Lung (tissue), 12 donors: ENCODE results near the gene NIPAL3. TPM values are rescaled to one million over a fixed set of nuclear protein-coding genes. Genes with fewer than 3 reads are reported as not detected.
A peak's percentile ranks its signal among the peaks of the same experiment; 100 is the strongest.

Source experiments
- ATAC-seq: fragments of 200-7000 bp; cut with Tn5 transposase; one replicate; pipeline ENCODE4 v1.9.1; 2020; ENCODE audit warnings: moderate number of reproducible peaks; ENCODE audit not compliant: insufficient read depth, low FRiP score
- DNase-seq, 3 donors: peaks; one replicate each; pipeline ENCODE4 v3.0.0-alpha.2; 2013 to 2017
- H3K27ac ChIP-seq, 2 donors: one replicate each; pipeline ENCODE4 v1.5.1; 2013; ENCODE audit warnings: mild to moderate bottlenecking in 2 of 2, moderate library complexity in 2 of 2, control low read depth in 1 of 2, inconsistent platforms in 1 of 2, low read depth in 1 of 2, low read length in 1 of 2
- H3K27me3 ChIP-seq, 3 donors: one replicate each; pipeline ENCODE4 v1.5.1; 2013; ENCODE audit warnings: low read length in 2 of 3; ENCODE audit not compliant: control insufficient read depth in 3 of 3, insufficient read depth in 3 of 3
- H3K36me3 ChIP-seq, 4 donors: one replicate each; pipeline ENCODE4 v1.5.1; 2013; ENCODE audit warnings: low read length in 4 of 4, mild to moderate bottlenecking in 1 of 4, moderate library complexity in 1 of 4; ENCODE audit not compliant: control insufficient read depth in 4 of 4, insufficient read depth in 4 of 4
- H3K4me1 ChIP-seq, 5 donors: one replicate each; pipeline ENCODE4 v1.5.1; 2013; ENCODE audit warnings: low read length in 5 of 5, mild to moderate bottlenecking in 2 of 5, moderate library complexity in 1 of 5; ENCODE audit not compliant: control insufficient read depth in 5 of 5, insufficient read depth in 5 of 5
- H3K4me3 ChIP-seq: one replicate; pipeline ENCODE4 v1.5.1; 2013; ENCODE audit warnings: mild to moderate bottlenecking, control low read depth, moderate library complexity
- H3K9ac ChIP-seq, 2 donors: one replicate each; pipeline ENCODE4 v1.5.1; 2013; ENCODE audit warnings: low read length in 2 of 2, control low read depth in 1 of 2; ENCODE audit not compliant: insufficient read depth in 1 of 2
- H3K9me3 ChIP-seq, 4 donors: one replicate each; pipeline ENCODE4 v1.5.1; 2013; ENCODE audit warnings: low read length in 3 of 4, mild to moderate bottlenecking in 1 of 4, moderate library complexity in 1 of 4; ENCODE audit not compliant: control insufficient read depth in 4 of 4, insufficient read depth in 3 of 4
- WGBS, 2 donors: extraction: QIAGEN DNeasy Blood & Tissue Kit; methylation state at CpG; one replicate each; pipeline ENCODE4 v1.1.7; 2013; 5-methylcytosine and 5-hydroxymethylcytosine counted together
- polyA plus RNA-seq, 2 donors: library from polyadenylated mRNA; stranded (reverse); fragments of 200-250 nt; gene quantifications; one replicate each; pipeline ENCODE4 v1.2.1, GENCODE V29; 2013
- total RNA-seq, 2 donors: library from RNA; depleted of rRNA in 1 of 2; stranded (reverse); fragments of >200 nt in 1 of 2; gene quantifications; one replicate each; pipeline ENCODE4 v1.2.1, GENCODE V29; 2014 to 2021
- TF ChIP-seq, protein P1 (sequence below): IDR thresholded peaks from 2 replicates; pipeline ENCODE4 v1.5.1; 2012; ENCODE audit warnings: mild to moderate bottlenecking; ENCODE audit errors: control extremely low read depth, extremely low read depth
- donor health status: control.
- donor health status: control.
- donor health status: Bipolar disorder and iron deficiency.
- donor health status: healthy.
- donor health status: DM: yes; HTN: yes; CAD: no.

The NIPAL3 gene
- total and polyA plus RNA-seq, 4 donors = 11.9 to 31.8 (median 19.8) TPM

GRCh38 chr1:24476571-24476970 lies 61.0 kb downstream of the NIPAL3 start:
- WGBS, 2 donors = 41 to 60% methylated on average over 2 of the region's 2 CpGs
- no peak for ATAC-seq

DNA sequence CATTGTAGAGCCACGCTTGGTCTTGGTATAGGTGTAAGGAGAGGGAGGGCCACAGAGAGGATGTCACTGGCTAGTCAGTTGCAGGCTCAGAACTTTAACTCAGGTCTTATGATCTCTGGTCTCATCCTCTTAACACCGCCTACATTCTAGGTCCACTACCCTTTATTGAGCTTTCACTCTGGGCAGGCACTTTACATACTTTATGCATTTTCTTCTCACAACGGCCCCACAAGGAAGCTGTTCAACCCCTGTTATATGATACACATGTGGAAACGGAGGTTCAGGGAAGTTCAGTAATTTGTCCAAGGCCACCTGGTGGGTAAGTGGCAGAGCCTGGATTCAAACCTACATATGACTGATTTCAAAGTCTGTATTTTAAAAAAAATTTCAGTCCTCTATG lies 61.7 kb downstream of the NIPAL3 start:
- WGBS, 2 donors = 83 to 88% methylated on average over 4 of the region's 4 CpGs
- H3K36me3 ChIP-seq = no peaks in the 10 kb centered on the region
- ATAC-seq (no peak), DNase-seq (no peak)
- H3K4me3 ChIP-seq = no peak overlapping the region
- TF ChIP-seq, protein P1, sequence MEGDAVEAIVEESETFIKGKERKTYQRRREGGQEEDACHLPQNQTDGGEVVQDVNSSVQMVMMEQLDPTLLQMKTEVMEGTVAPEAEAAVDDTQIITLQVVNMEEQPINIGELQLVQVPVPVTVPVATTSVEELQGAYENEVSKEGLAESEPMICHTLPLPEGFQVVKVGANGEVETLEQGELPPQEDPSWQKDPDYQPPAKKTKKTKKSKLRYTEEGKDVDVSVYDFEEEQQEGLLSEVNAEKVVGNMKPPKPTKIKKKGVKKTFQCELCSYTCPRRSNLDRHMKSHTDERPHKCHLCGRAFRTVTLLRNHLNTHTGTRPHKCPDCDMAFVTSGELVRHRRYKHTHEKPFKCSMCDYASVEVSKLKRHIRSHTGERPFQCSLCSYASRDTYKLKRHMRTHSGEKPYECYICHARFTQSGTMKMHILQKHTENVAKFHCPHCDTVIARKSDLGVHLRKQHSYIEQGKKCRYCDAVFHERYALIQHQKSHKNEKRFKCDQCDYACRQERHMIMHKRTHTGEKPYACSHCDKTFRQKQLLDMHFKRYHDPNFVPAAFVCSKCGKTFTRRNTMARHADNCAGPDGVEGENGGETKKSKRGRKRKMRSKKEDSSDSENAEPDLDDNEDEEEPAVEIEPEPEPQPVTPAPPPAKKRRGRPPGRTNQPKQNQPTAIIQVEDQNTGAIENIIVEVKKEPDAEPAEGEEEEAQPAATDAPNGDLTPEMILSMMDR = no peak
- no peaks in the 10 kb centered on the region for H3K27me3 ChIP-seq
- no peak overlapping the region for H3K27ac ChIP-seq
- H3K4me1 ChIP-seq = peaks cover 0 to 2% (median 0%) of the 10 kb centered on the region in 5 donors
- no peak overlapping the region for H3K9ac ChIP-seq
- H3K9me3 ChIP-seq = no peaks in the 10 kb centered on the region

More at GRCh38 chr1:24476571-24476970, 61.0 kb downstream of the NIPAL3 start:
- Histone ChIP-seq H3K9me3 (no peaks in the 10 kb centered on the region), H3K36me3 (no peaks in the 10 kb centered on the region), H3K27ac (no peak overlapping the region), H3K27me3 (no peaks in the 10 kb centered on the region), H3K4me3 (no peak overlapping the region), H3K9ac (no peak overlapping the region), H3K4me1 (peaks cover 0 to 2% (median 0%) of the 10 kb centered on the region in 5 donors)
- no peak for DNase-seq
- TF ChIP-seq, protein P1 = no peak

DNA sequence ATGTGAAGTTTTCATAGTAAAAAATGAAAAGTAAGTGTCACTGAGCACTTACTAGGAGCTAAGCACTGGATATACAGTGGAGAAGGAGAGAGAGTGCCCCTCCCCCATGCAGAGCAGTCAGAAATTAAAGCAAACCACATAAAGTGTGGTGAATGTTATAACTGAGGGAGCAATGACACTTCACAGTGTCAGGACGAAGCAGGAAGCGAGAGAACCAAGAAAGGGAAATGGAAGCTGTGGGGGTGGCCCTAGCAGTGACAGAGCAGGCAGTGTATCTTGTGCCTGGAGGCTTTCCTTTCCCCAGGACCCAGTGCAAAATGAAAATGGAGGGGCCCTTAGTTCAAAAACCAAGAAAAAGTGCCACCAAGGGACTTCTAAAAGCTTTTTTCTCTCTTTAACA lies 65.5 kb downstream of the NIPAL3 start:
- 21 to 61% methylated on average over 2 of the region's 2 CpGs for WGBS, 2 donors
- ATAC-seq (peak; percentile 41), DNase-seq (peak in 2 of 3 donors; percentile 7 to 16)
- H3K9me3 ChIP-seq = no peaks in the 10 kb centered on the region
- no peak overlapping the region for H3K9ac ChIP-seq
- H3K27me3 ChIP-seq = no peaks in the 10 kb centered on the region
- no peak overlapping the region for H3K4me3 ChIP-seq
- no peak overlapping the region for H3K27ac ChIP-seq
- no peaks in the 10 kb centered on the region for H3K36me3 ChIP-seq
- H3K4me1 ChIP-seq = peaks cover 0 to 2% (median 0%) of the 10 kb centered on the region in 5 donors
- TF ChIP-seq, protein P1 = no peak
